Measurements from ENCODE around the gene CRIP2.

The CRIP2 gene

GRCh38 chr14:105486974-105487448, 12.4 kb downstream of the CRIP2 start:
- no peak for DNase-seq

- DNase-seq, result no peak
Observed at GRCh38 chr14:105487449-105487985, 12.9 kb downstream of the CRIP2 start.

DNA sequence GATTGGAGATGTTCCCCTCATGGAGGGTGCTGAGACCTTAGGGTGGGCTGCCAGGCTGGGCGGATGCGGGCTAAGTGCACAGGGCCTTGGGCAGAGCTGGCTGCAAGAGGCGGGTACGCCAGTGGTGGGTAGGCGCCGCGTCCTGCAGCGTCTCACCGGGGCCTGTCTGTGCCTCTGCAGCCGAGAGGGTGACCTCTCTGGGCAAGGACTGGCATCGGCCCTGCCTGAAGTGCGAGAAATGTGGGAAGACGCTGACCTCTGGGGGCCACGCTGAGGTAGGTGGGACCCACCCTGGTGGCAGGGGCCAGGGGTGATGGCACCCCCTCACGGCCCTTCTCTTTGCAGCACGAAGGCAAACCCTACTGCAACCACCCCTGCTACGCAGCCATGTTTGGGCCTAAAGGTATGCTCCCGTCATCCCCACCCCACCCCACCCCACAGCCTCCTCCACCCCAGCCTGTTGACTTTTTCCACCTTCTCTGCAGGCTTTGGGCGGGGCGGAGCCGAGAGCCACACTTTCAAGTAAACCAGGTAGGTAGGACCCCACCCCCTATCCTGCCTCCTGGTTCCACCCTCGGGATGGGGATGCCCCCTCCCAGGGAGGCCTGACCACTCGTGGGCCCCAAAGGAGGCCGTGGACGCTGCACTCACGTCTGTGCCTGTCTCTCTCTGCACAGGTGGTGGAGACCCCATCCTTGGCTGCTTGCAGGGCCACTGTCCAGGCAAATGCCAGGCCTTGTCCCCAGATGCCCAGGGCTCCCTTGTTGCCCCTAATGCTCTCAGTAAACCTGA, 13.6 kb downstream of the CRIP2 start:
- no peak for DNase-seq

- DNase-seq, result no peak
Observed at GRCh38 chr14:105488781-105489541, 14.3 kb downstream of the CRIP2 start.

GRCh38 chr14:105489542-105490266, 15.1 kb downstream of the CRIP2 start:
- peak in 43 of 51 donors; percentile 16 to 86 (median 63) for DNase-seq

DNA sequence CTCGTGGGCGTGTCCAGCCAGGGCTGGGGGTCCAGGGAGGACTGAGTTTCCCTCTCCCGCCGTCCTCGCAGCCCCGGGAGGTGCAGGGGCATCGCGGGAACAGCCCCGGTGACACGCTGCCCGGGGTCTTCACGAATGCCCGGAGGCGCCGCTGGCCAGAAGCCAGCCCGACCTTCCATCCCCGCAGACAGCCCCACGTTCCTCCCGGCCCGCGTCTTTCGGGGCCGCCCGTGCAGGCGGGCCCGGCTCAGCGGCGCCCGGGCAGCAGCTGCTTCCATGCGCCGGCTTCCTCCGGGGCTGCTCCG, 15.6 kb downstream of the CRIP2 start:
- DNase-seq, result peak in 2 of 51 donors; percentile 63 to 67

DNA sequence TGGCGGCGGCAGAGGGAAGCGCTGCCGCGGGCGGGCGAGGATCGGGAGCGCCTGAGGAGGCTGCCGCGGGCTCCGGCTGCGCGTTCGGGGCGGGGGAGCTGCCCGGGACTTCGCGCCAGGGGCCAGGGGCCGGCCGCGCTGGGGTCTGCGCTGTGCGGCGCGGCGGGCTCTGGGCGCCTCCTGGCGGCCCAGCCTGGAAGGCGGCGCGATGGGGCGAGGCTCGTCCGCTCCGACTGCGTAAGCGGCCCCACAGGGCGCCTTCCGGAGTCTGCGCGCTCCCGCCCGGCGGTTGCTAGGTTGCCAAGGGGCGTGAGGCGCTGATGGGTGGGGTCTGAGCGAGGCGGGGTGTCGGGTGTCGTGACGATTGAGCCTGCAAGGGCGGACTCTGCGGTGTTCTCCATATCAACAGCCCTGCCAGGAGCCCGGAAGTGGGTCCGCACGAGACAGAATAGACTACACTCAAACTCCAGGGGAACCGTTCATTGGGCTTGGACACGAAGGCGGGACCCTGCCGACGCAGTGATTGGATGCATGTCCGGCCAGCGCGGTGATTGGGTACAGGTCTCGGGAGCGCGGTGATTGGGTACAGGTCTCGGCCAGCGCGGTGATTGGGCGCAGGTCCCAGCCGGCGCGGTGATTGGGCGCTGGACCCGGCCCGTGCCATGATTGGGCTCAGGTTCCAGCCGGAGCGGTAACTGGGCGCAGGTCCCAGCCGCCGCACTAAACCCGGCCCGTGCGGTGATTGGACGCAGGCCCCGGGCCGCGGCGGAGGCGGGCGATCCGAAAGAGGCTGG, 16.1 kb downstream of the CRIP2 start, which contains the start of gene TEDC1:
TSS of gene TEDC1 (plus strand) at position 675 of the 794 bp plus-strand sequence. CDS start 130 bp downstream, outside the sequence.
- peak; percentile 87 to 100 (median 99) for DNase-seq

- DNase-seq, result peak in 19 of 51 donors; percentile 36 to 64 (median 52)
Observed at GRCh38 chr14:105491366-105491973, 16.8 kb downstream of the CRIP2 start.

DNA sequence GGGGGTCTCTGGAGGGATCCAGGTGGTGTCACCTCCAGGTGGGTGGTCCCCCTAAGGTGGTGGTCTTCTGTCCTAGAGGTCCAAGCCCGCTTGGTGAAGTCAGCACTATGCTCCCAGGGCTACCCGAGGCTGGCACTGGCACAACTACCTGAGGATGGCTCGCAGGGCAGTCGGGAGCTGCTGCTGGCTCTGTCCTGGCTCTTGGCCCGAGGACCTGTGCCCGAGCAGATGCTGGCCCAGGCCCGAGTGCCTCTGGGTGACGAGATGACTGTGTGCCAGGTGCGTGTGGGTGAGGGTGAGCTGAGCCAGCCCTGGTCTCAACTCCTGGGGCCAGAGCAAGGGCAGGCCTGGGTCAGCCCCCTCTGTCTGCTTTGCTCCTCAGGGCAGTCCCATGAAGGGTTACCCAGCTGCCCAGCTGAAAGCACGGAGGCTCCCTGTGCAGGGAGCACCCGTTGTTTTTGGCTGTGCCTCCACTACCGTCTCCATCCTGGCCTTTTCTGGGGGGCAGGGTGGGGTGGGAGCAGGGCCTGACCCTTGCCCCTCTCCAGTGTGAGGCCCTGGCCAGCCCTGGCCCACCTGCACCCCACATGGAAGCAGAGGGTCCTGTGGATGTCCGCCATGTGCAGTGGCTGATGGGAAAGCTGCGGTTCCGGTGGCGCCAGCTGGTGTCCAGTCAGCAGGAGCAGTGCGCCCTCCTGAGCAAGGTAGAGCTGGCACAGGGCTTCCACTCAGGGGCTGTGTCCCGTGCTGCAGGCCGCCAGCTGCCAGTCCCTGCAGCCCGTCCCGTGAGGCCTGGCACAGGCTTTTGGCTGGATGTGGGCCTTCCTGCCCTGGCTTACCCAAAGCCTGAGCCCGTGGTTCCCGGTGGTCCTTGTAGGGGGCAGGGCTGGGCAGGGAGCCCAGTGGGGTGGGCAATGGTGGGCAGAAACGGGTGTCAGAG, 17.7 kb downstream of the CRIP2 start:
- DNase-seq, result no peak

GRCh38 chr14:105492971-105493871, 18.6 kb downstream of the CRIP2 start:
- DNase-seq, result no peak

- DNase-seq, result no peak
Observed at GRCh38 chr14:105493921-105494605, 19.4 kb downstream of the CRIP2 start.

- no peak for DNase-seq
Observed at GRCh38 chr14:105494606-105494929, 19.9 kb downstream of the CRIP2 start.

GRCh38 chr14:105495101-105495989, 20.7 kb downstream of the CRIP2 start:
- no peak for DNase-seq

GRCh38 chr14:105495990-105496830, 21.6 kb downstream of the CRIP2 start:
- DNase-seq, result no peak

DNA sequence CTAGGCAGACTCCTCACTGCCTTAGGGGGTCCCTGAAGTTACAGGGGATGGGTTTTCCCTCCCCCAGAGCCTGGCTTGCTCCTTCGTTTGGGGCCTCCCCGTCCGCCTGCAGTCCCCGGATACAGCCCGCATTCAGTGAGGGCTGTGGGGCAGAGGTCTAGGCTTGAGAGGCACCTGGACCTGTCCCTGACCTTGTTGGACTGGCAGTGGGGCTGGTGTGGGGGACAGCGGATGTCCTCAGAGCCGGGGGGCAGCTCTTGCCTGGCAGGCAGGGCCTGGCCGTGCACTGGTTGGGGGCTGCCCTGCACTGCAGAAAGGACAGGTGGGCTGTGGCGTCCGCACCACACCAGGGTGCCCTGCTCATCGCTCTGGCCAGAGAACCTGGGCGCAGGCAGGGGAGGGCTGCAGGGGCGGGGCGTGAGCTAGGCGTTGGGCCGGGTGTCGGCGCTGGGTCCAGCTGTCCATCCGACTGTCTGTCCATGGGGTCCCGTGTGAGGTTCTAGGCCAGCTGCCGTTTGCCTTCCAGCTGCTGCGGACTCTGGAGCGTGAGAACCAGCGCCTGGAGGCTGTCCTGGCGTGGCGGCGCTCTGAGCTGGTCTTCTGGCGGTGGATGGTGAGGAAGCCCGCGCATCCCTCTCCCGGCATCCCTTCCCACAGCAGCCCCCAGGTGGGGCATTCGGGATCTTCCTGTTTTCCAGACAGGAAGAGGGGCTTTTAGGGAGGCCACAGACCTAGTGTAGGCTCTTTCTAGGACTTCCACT, 22.4 kb downstream of the CRIP2 start:
- DNase-seq, result no peak

Measured in hypothalamus (tissue), 51 donors.